GM18511 (cell line): ENCODE results near the gene SLC5A6.
A peak's percentile ranks its signal among the peaks of the same experiment; 100 is the strongest.

Experiments used
- ATAC-seq: cut with Tn5 transposase; IDR thresholded peaks from one replicate; pipeline ENCODE4 v1.9.1; 2021; ENCODE audit warnings: mild to moderate bottlenecking, moderate library complexity; ENCODE audit not compliant: unreplicated experiment

The SLC5A6 gene

GRCh38 chr2:27237341-27237945 is 25.4 kb upstream of the SLC5A6 start:
- ATAC-seq: no peak

GRCh38 chr2:27236626-27237025 is 24.6 kb upstream of the SLC5A6 start:
- no peak for ATAC-seq

- no peak for ATAC-seq
Observed at GRCh38 chr2:27236136-27236535, 24.1 kb upstream of the SLC5A6 start.

GRCh38 chr2:27233341-27233740 is 21.3 kb upstream of the SLC5A6 start:
- no peak for ATAC-seq

- ATAC-seq: no peak
Observed at GRCh38 chr2:27231921-27232320, 19.9 kb upstream of the SLC5A6 start.

GRCh38 chr2:27227501-27227900 is 15.4 kb upstream of the SLC5A6 start:
- no peak for ATAC-seq

GRCh38 chr2:27225526-27225925 is 13.5 kb upstream of the SLC5A6 start:
- ATAC-seq: no peak

DNA sequence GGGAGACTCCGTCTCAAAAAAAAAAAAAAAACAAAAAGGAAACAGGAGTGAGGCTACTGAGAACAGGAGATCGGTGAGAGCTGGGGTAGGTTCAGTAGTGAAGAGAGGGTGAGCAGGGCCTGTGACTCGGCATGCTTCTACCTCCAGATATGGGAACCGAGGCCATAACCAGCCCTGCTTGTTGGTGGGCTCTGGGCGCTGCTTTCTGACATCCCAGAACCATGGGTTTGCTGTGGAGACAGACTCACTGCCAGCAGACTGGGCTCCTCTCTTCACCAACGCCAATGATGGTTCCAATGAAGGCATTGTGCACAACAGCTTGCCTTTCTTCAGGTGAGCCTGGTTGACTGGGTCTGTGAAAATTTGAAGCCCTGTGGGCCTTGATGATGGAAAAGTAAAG is 11.3 kb upstream of the SLC5A6 start:
- ATAC-seq: no peak

DNA sequence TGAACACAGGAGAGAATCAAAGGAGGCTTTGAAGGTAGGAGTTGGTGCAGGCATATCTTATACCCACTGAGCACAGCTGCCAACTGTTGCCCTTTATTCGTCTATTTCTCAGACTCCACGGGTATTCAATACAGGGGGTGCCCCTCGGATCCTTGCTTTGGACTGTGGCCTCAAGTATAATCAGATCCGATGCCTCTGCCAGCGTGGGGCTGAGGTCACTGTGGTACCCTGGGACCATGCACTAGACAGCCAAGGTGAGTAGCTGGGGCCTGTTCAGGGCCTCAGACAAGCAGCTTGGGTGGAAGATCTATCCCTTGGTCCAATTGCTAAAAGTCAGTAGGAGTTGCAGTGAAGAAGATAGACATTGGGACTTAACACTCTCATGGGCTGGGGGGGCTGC is 10.3 kb upstream of the SLC5A6 start:
- no peak for ATAC-seq

GRCh38 chr2:27221166-27221565 is 9.1 kb upstream of the SLC5A6 start:
- ATAC-seq: no peak

GRCh38 chr2:27220091-27220490 is 8.0 kb upstream of the SLC5A6 start:
- no peak for ATAC-seq

DNA sequence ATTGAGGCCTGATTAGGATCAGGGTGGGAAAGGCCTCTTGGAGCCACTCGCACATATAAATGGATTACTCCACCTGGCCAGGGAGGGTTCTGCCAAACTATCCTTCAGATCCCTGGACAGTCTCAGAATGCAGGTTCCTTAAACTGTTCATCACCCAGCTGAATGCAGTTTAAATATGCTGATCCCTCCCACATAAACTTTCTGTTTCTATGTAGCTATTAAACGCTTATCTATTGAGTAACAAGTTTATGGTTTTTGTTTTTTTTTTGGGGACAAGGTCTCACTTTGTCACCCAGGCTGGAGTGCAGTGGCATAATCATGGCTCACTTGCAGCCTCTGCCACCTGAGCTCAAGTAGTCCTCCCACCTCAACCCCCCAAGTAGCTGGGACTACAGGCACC is 7.0 kb upstream of the SLC5A6 start:
- ATAC-seq: no peak

- no peak for ATAC-seq
Observed at GRCh38 chr2:27218614-27219013, 6.5 kb upstream of the SLC5A6 start.

- ATAC-seq: peak; percentile 79
Observed at GRCh38 chr2:27217173-27218121, 5.4 kb upstream of the SLC5A6 start, which contains the start of gene CAD. CAD (plus strand) TSS chr2:27217369; CDS start chr2:27217552, 183 bp downstream.

GRCh38 chr2:27216416-27217137 is 4.5 kb upstream of the SLC5A6 start:
- ATAC-seq: no peak

DNA sequence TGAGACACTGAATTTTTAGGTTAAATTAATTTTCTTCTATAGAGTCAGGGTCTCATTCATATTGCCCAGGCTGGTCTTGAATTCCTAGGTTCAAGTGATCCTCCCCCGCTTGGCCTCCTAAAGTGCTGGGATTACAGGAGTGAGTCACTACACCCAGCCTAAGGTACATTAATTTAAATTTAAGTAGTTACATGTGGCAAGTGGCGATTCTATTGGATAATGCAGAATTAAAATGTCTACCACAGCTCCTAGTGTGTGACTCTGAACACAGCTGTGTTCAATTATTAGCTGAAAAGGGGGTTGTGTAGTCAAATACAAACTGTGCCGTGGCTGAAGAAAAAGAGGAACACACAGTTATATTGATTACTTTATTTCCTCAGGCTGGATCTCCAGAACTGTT is 2.9 kb upstream of the SLC5A6 start:
- ATAC-seq: no peak

DNA sequence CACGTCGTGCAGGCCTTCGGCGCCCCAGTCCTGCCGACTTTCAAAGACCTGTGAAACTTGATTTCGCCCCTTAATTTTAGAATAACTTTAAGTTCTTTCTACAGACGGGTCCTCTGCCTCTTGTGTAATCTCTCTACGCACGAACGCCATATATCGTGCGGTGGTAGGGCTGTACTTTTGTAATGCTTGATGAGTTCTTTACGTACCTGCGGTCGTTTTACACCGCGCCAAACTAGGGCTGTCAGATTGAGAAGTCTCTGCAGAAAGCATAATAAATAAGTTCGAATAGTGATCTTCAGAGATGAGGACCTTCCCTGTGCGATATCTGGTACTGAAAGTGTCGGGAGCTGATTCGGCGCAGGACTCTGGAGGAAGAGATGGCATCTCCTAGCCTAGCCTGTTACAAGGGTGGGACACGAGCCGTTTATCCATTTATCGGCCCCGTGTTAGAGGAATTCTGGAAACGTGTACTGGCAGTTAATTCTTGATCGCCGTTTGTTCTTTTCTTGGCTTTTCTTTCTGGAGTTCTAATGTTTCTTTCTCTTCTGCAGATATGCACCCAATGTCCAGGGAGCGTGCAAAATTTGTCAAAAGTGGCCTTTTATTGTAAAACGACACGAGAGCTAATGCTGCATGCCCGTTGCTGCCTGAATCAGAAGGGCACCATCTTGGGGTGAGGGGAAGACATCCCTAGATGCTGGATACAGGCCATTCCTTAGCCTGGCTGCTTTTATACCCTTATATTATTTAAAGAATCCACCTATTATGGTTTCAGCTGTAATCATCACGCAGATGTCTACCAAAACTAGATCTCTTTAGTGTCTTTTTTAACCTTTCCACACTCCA is 781 bp upstream of the SLC5A6 start:
- peak; percentile 22 for ATAC-seq

DNA sequence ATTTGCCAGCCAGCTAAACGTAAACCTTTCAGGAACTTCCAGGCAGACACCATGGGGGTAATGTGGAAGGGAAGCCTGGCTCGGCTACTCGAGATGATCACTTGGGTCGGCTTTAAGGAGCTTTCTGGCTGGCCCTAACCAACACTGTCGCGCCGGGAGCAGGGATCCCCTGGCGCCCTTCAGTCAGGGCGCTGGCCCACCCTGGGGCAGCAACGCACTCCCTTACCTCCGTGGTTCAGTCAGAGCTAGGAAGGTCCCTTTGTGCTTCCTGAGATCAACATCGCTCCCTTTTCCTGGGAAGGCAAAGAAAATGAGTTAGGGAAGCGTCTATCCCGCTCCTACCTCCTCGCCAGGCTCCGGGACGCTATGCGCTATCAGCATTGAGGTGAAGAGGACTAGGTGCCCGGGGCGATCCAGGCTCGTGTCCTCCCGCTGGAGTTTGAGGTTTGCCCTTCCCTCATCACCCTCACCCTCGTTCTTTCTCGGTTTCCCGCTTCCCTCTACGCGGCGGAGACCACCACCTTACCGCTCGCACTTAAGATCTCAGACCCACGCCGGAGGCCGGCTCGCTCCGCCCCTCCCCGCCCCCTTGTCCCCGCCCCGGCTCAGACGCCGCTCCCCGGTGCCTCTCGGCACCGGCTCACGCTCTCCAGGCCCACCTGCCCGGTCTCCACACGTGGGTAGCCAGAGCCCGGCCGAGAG is 676 bp downstream of the SLC5A6 start:
- ATAC-seq: peak; percentile 10

DNA sequence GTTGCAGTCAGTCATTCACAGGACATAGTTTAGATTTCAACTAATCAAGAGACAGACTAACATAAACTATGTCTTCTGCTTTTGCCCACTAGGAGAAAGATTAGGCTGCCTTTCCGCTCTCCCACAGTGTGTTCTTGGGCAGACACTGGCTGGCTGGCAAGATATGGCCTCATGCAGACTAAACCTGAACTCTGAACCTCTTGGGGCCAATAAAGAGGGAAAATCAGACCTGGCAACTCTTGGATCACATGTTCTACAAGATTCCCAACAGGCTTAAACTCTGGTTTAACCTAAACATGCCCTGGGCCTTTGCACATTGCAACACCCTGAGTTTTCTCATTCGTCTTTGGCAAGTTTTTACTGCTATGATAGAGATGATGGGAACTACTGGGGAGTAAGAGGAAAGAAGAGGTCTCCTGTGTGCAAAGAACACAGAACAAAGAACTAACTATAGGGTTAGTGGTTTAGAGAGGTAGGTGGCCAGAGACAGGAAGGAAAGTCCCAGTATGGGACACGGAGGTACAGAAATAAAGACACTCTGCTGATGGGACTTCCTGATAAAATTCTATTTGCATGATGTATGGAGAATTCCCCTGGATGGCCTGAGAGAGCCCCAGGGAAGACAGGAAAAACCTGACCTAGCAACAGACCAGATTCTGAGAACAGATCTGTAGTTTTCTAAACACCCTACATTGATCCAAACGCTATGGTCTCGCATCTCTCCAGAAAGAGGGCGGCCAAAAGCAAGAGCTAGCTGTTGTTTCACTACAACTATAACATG is 2.3 kb downstream of the SLC5A6 start:
- no peak for ATAC-seq
